Loucy (cell line): ENCODE results near the gene CEP112.

Experiments used
- H2AFZ ChIP-seq: fragments of 200-600 bp; sonication (generic); 2 replicates; pipeline ENCODE4 v1.6.0; 2016; ENCODE audit warnings: antibody characterized with exemption, mild to moderate bottlenecking, low read length, moderate library complexity
- H3F3A ChIP-seq: fragments of 200-600 bp; 2 replicates; pipeline ENCODE4 v1.6.0; 2016; ENCODE audit warnings: antibody characterized with exemption, low read depth, mild to moderate bottlenecking
- H3K27me3 ChIP-seq: fragments of 200-600 bp; sonication (generic); 2 replicates; pipeline ENCODE4 v1.6.1; 2014; ENCODE audit warnings: low read length, mild to moderate bottlenecking; ENCODE audit not compliant: insufficient read depth, poor library complexity, severe bottlenecking
- H3K36me3 ChIP-seq: fragments of 200-600 bp; sonication (generic); 2 replicates; pipeline ENCODE4 v1.6.1; 2016; ENCODE audit warnings: low read length; ENCODE audit not compliant: insufficient read depth
- H3K4me1 ChIP-seq: fragments of 200-600 bp; sonication (generic); 2 replicates; pipeline ENCODE4 v1.5.1; 2014; ENCODE audit warnings: low read length, mild to moderate bottlenecking; ENCODE audit not compliant: insufficient read depth, poor library complexity, severe bottlenecking
- H3K4me2 ChIP-seq: fragments of 200-600 bp; sonication (generic); 2 replicates; pipeline ENCODE4 v1.6.0; 2014; ENCODE audit warnings: antibody characterized with exemption, low read length, low read depth, mild to moderate bottlenecking; ENCODE audit not compliant: poor library complexity, severe bottlenecking
- H3K4me3 ChIP-seq: fragments of 200-600 bp; sonication (generic); 2 replicates; pipeline ENCODE4 v1.5.1; 2014; ENCODE audit warnings: low read length, mild to moderate bottlenecking, mixed read lengths; ENCODE audit not compliant: poor library complexity, severe bottlenecking
- H3K79me2 ChIP-seq: fragments of 200-600 bp; sonication (generic); 2 replicates; pipeline ENCODE4 v1.6.1; 2014; ENCODE audit warnings: low read length; ENCODE audit not compliant: insufficient read depth
- H3K9ac ChIP-seq: fragments of 200-600 bp; sonication (generic); 2 replicates; pipeline ENCODE4 v1.6.0; 2014; ENCODE audit warnings: mild to moderate bottlenecking, low read depth, low read length, moderate library complexity; ENCODE audit not compliant: poor library complexity, severe bottlenecking
- H3K9me2 ChIP-seq: fragments of 200-600 bp; sonication (generic); replicated peaks from 2 replicates; pipeline ENCODE4 v1.6.1; 2016; ENCODE audit warnings: low read depth, low read length, mixed read lengths
- H3K9me3 ChIP-seq: fragments of 200-600 bp; sonication (generic); 2 replicates; pipeline ENCODE4 v1.6.1; 2014; ENCODE audit warnings: mild to moderate bottlenecking, antibody characterized with exemption, low read length, low read depth; ENCODE audit not compliant: insufficient read depth
- H4K20me1 ChIP-seq: fragments of 200-600 bp; sonication (generic); 2 replicates; pipeline ENCODE4 v1.6.0; 2014; ENCODE audit warnings: antibody characterized with exemption, low read length, mild to moderate bottlenecking; ENCODE audit not compliant: insufficient read depth, poor library complexity, severe bottlenecking
- EZH2phosphoT487 ChIP-seq: fragments of 200-600 bp; IDR thresholded peaks from 2 replicates; pipeline ENCODE4 v1.6.1; 2018; ENCODE audit warnings: antibody characterized with exemption, mild to moderate bottlenecking, moderate library complexity, borderline replicate concordance
- TF ChIP-seq, protein P1 (sequence below): fragments of 200-600 bp; sonication (generic); conservative IDR thresholded peaks from 2 replicates; pipeline ENCODE4 v1.5.1; 2014; ENCODE audit warnings: mild to moderate bottlenecking, antibody characterized with exemption, low read length

Gene CEP112

DNA sequence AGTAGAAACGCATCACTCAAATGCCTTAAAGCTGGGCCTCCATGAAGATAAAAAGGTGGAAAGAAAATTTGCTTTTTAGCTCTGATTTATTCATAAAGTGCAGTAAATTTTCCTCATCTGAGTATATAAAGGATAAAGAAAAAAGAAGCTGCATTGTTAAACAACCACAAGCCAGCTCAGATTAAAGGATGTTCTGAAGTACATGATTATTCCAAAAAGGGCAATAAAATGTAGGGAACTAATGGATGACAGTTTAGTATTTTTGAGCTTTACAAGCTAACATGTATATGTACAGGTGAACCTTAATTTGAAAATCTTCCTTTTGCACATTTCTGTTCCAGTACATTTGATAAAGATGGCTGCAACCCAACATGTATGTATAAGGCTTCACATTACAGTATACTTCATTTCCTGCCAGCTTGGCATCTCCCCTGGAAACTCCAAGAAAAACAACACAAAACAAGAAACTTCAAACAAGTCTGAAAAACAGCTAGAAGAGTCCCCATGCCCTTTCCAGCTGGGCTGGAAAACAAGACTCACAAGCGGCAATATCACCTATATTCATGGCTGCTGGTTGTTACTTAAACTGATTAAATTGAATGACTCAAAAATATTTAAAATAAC, 225.7 kb downstream of the CEP112 start:
- Histone ChIP-seq H3K36me3 (no peaks in the 10 kb centered on the region), H4K20me1 (no peaks in the 10 kb centered on the region), H3K27me3 (no peaks in the 10 kb centered on the region), H3F3A (peaks cover 22% of the 10 kb centered on the region), H3K79me2 (no peaks in the 10 kb centered on the region), H3K4me1 (no peaks in the 10 kb centered on the region), H3K4me2 (no peak overlapping the region), H3K9ac (no peak overlapping the region), H3K4me3 (no peak overlapping the region), H3K9me3 (peaks cover 19% of the 10 kb centered on the region), H2AFZ (no peak overlapping the region), H3K9me2 (no peaks in the 10 kb centered on the region)
- TF ChIP-seq EZH2phosphoT487, result no peak
- TF ChIP-seq, protein P1, sequence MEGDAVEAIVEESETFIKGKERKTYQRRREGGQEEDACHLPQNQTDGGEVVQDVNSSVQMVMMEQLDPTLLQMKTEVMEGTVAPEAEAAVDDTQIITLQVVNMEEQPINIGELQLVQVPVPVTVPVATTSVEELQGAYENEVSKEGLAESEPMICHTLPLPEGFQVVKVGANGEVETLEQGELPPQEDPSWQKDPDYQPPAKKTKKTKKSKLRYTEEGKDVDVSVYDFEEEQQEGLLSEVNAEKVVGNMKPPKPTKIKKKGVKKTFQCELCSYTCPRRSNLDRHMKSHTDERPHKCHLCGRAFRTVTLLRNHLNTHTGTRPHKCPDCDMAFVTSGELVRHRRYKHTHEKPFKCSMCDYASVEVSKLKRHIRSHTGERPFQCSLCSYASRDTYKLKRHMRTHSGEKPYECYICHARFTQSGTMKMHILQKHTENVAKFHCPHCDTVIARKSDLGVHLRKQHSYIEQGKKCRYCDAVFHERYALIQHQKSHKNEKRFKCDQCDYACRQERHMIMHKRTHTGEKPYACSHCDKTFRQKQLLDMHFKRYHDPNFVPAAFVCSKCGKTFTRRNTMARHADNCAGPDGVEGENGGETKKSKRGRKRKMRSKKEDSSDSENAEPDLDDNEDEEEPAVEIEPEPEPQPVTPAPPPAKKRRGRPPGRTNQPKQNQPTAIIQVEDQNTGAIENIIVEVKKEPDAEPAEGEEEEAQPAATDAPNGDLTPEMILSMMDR, result no peak

DNA sequence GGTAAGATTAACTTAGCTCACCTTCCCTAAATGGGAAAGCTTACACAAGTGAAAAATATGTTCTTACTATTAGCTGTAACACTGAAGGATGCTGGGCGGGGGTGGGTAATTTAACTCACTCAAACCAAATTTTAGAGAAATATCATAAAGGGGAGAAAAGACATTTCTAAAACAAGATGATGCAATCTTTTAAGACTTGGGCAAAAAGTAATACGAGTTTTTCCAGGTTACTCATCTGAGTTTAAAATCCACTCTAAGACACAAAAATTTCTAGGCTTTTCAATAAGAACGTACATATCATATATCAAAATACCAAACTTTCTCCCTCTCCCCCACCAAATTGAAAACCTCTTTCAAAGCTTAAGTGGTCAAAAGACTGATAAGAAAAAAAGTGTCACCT, 228.8 kb downstream of the CEP112 start:
- TF ChIP-seq, protein P1, result no peak
- TF ChIP-seq EZH2phosphoT487, result no peak
- Histone ChIP-seq H3K9me3 (peaks cover 7% of the 10 kb centered on the region; the same call in 1 of the 2 replicates), H3K4me2 (no peak overlapping the region), H3K9ac (no peak overlapping the region), H2AFZ (no peak overlapping the region), H3K36me3 (no peaks in the 10 kb centered on the region), H4K20me1 (no peaks in the 10 kb centered on the region), H3F3A (no peaks in the 10 kb centered on the region), H3K4me1 (no peaks in the 10 kb centered on the region), H3K9me2 (no peaks in the 10 kb centered on the region), H3K27me3 (no peaks in the 10 kb centered on the region), H3K4me3 (no peak overlapping the region), H3K79me2 (no peaks in the 10 kb centered on the region)

DNA sequence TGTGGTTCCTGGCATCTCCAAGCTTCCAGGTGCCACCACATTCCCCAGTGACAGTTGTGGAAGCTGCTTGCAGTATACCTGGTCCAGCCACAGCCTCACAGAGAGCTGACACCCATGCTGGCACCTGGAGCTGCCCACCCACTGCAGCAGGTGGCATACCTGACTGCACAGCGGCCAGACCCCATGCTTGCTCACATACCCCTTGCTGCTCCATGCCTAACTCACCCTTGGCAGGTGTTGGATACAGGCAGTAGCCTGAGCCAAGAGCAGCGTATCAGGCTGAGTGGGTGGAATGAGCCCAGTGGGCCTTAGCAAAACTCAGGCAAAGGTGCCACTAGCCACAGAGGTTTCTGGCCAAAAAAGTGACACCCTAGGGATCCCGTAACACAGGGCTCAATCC, 232.3 kb downstream of the CEP112 start:
- Histone ChIP-seq H4K20me1 (no peaks in the 10 kb centered on the region), H3K9ac (no peak overlapping the region), H3K9me2 (no peaks in the 10 kb centered on the region), H3K4me3 (no peak overlapping the region), H3K9me3 (peaks cover 7% of the 10 kb centered on the region; the same call in 1 of the 2 replicates), H3F3A (no peaks in the 10 kb centered on the region), H3K36me3 (no peaks in the 10 kb centered on the region), H3K79me2 (no peaks in the 10 kb centered on the region), H3K4me1 (no peaks in the 10 kb centered on the region), H2AFZ (no peak overlapping the region), H3K4me2 (no peak overlapping the region), H3K27me3 (no peaks in the 10 kb centered on the region)
- no peak for TF ChIP-seq EZH2phosphoT487
- TF ChIP-seq, protein P1, result no peak
